ENCODE data around the gene MT1X. TPM values are rescaled to one million over a fixed set of nuclear protein-coding genes. Genes with fewer than 3 reads are reported as not detected.

Gene MT1X
- total and polyA plus RNA-seq, 2 of the 13 experiments (the other 11 are each of a cell fraction or from before 2014, with no cell fraction given): 19.7 to 288 TPM

DNA sequence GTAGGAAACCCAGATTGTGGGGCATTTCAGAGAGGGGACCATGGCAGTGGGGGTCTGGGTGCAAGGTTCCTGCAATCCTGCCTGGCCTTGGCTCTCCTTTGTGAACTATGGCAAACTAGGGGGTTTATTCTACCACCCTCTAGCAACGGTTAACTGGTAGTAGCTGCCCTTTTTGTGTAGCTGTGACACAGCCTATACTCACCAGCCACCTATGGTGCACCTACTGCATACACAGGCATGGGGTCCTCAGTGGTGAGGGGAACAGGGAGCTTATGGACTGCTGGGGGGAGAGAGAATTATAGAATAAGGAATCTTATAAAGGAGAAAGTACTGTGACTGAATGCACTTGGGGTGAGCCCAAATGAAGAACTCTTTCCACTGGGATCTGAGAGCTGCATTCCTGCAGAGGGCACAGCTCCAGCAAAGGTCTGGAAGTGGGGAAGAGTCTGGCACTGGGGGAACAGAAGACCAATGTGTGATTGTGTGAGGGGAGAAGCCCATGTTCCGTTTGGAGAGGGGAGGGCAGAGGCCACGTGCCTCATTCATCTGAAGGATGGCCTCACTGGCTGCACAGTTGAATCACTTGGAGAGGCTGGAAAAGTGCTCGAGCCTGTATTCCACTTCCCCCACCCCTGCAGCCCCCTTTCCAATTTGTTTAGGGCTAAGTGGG lies 2.1 kb downstream of the MT1X start (continued):
- TF ChIP-seq ZNF569 (CRISPR knock-in tag; IDR thresholded peaks at IDR 0.05; ENCODE audit: borderline replicate concordance) (no peak), TCF7L2 (IDR thresholded peaks at IDR 0.05; ENCODE audit: low read depth, low read length) (no peak), PCBP2 (optimal IDR thresholded peaks at IDR 0.05; ENCODE audit: low read depth, low read length, poor library complexity, severe bottlenecking) (no peak), ZNF879 (CRISPR knock-in tag; IDR thresholded peaks at IDR 0.05) (no peak)
- TF ChIP-seq, protein P1, sequence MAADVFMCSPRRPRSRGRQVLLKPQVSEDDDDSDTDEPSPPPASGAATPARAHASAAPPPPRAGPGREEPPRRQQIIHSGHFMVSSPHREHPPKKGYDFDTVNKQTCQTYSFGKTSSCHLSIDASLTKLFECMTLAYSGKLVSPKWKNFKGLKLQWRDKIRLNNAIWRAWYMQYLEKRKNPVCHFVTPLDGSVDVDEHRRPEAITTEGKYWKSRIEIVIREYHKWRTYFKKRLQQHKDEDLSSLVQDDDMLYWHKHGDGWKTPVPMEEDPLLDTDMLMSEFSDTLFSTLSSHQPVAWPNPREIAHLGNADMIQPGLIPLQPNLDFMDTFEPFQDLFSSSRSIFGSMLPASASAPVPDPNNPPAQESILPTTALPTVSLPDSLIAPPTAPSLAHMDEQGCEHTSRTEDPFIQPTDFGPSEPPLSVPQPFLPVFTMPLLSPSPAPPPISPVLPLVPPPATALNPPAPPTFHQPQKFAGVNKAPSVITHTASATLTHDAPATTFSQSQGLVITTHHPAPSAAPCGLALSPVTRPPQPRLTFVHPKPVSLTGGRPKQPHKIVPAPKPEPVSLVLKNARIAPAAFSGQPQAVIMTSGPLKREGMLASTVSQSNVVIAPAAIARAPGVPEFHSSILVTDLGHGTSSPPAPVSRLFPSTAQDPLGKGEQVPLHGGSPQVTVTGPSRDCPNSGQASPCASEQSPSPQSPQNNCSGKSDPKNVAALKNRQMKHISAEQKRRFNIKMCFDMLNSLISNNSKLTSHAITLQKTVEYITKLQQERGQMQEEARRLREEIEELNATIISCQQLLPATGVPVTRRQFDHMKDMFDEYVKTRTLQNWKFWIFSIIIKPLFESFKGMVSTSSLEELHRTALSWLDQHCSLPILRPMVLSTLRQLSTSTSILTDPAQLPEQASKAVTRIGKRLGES (CRISPR knock-in tag; IDR thresholded peaks at IDR 0.05; ENCODE audit: borderline replicate concordance): no peak

DNA sequence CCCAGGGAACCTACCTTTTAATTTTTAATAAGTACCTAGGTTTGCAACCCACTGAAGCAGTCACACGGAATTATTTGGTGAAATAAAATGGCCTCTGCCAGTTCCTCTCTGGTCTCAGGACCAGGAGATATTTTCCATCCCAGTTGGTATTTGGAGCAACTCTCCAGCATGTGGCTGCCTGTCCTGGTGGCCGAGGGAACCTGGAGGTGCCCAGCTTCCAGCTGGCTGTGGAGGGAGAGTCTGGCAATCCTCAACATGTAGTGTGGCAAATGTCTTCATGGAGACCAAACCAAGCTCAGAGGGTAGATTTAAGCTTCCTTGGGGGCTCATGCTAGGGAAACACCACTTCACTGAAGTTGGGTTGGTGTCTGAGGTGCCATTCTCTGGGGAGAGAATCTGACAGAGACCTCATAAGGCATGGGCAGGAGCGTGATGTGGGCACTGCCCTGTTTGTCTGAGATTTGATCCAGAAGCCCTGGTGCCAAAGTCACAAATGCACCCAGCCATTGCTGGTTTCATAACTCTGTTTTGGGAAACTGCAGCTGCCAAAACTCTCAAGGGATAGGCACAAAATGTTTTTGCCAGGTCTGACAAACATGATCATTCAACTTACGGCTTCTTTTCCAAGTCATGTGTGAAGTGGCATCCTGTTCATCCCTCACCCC lies 2.8 kb downstream of the MT1X start:
- intact Hi-C loops (cut with micrococcal nuclease; ENCODE audit: unreplicated experiment) (no loop called here), in situ Hi-C loops (cut with HindIII; ENCODE audit: extremely low pct_ligation_motif_present, low pct_unique_long_range_greater_than_20kb) (no loop called here)
- H3K27ac ChIP-seq (ENCODE audit: extremely low read length, insufficient read depth, low read length): no peak overlapping the region
- FAIRE-seq (no peak), DNase-seq (ENCODE audit: low spot score) (no peak), ATAC-seq (no peak)
- H2AFZ ChIP-seq (ENCODE audit: low read length): no peak overlapping the region
- H3K79me2 ChIP-seq (ENCODE audit: insufficient read depth, low read length): no peaks in the 10 kb centered on the region
- H3K27me3 ChIP-seq (ENCODE audit: control insufficient read depth in 1 of 2, insufficient read depth in 2 of 2, low read length in 2 of 2): peaks cover 0 to 6% of the 10 kb centered on the region in 2 experiments; a peak in 1 of 5 replicates
- 82% methylated on average over 4 of the region's 4 CpGs for WGBS (ENCODE audit: low lambda C conversion rate)
- POLR2A ChIA-PET: interaction anchor here (1.3 kb wide), 1 partner anchor 28 kb away, joined by 3 read pairs; the partner anchor contains the start of gene MT1F
- peaks cover 51% of the 10 kb centered on the region for H3K4me1 ChIP-seq (ENCODE audit: insufficient read depth, low read length)
- H3K36me3 ChIP-seq (replicated peaks in 1 of 2; ENCODE audit: control insufficient read depth in 1 of 2, insufficient read depth in 2 of 2, low read length in 2 of 2): no peaks in the 10 kb centered on the region
- CTCF ChIA-PET (ENCODE audit: low intra/inter-chr PET ratio, low total read pairs): no interaction called here
- no peaks in the 10 kb centered on the region for H4K20me1 ChIP-seq (ENCODE audit: insufficient read depth, low read length)
- no peak for TF ChIP-seq FIP1L1 (IDR thresholded peaks at IDR 0.05; ENCODE audit: borderline replicate concordance, insufficient read depth, low read depth, low read length)
- TF ChIP-seq, protein P2, sequence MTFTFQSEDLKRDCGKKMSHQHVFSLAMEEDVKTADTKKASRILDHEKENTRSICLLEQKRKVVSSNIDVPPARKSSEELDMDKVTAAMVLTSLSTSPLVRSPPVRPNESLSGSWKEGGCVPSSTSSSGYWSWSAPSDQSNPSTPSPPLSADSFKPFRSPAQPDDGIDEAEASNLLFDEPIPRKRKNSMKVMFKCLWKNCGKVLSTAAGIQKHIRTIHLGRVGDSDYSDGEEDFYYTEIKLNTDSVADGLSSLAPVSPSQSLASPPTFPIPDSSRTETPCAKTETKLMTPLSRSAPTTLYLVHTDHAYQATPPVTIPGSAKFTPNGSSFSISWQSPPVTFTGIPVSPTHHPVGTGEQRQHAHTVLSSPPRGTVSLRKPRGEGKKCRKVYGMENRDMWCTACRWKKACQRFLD (CRISPR knock-in tag; IDR thresholded peaks at IDR 0.05; ENCODE audit: borderline replicate concordance): no peak
- no peak for TF ChIP-seq ZNF317 (CRISPR knock-in tag; IDR thresholded peaks at IDR 0.05)
- TF ChIP-seq ZNF644 (CRISPR knock-in tag; IDR thresholded peaks at IDR 0.05; ENCODE audit: low read depth): no peak
- no peak overlapping the region for H3K4me3 ChIP-seq (replicated peaks in 1 of 3; ENCODE audit: insufficient read depth in 1 of 3, low read depth in 2 of 3, low read length in 3 of 3)
- no TSS peak for BruUV-seq (replicated peaks)
- H3K4me2 ChIP-seq (ENCODE audit: low read depth, low read length): no peak overlapping the region
- no peak overlapping the region for H3K9ac ChIP-seq (ENCODE audit: insufficient read depth, low read depth, low read length)
- H3K9me3 ChIP-seq (ENCODE audit: low read length): peaks cover 10% of the 10 kb centered on the region

All from HepG2 (cell line).